ENCODE data around the gene C12orf57. TPM values are rescaled to one million over a fixed set of nuclear protein-coding genes. Genes with fewer than 3 reads are reported as not detected.

Gene C12orf57
- total and polyA plus RNA-seq, 10 of the 15 experiments (the other 5 are each of a cell fraction or from before 2014, with no cell fraction given), result 64.5 to 377 (median 211) TPM

DNA sequence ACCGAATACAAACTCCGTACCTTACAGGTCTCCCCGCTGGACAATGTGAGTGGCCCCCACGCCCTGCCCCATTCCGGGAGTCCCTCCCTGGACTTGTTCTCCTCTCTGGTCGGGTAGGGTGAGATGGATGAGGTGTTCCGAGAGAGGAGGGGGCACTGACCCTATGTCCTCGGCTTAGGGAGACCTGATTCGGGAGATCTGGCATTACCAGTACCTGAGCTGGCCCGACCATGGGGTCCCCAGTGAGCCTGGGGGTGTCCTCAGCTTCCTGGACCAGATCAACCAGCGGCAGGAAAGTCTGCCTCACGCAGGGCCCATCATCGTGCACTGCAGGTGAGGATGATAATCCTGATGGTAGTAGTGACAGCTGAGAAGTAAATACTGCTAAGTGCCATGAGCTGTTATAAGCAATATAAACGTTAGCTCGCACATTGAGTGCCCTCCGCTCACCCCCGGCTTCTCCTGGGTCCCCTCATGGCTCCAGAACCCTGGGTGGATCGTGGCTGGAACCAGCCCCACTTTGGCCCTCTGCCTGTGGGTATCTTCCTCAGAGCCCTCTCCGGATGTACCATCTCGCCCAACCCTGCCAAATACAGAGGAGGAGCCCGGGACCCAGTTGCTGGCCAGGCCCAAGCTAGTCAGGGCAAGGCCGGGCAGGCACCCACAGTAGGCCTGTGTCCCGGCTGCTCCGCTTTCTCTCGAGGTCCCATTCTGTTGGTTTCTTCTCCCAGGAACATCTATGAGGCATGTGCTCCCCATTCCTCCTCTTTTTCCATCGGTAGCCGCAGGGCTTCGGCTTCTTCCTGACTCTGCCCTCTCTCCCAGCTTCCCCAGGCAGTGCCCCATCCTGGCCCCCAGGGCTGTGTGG, 14.2 kb downstream of the C12orf57 start:
- H3K4me2 ChIP-seq (ENCODE audit: control insufficient read depth, insufficient read depth), result peak overlapping the region; percentile 99
- ChIA-PET POLR2A (interaction anchor here (1.1 to 13.5 kb wide), 4 partner anchors 13 to 59 kb away, joined by 3 to 524 read pairs (median 10); partner anchors contain the start of genes C12orf57, PTPN6 and RNU7-1), SMC1A (ENCODE audit: uncharacterized antibody, unreplicated experiment) (interaction anchor here (1.2 to 13.2 kb wide), 2 partner anchors 10 to 151 kb away, joined by 4 to 395 read pairs; partner anchors contain the start of genes C12orf57, C1RL, PTPN6 and RNU7-1), CTCF (interaction anchor here (1.0 to 13.2 kb wide), 9 partner anchors 10 to 152 kb away, joined by 3 to 645 read pairs (median 5); partner anchors contain the start of genes C12orf57, C1RL, PTPN6 and RNU7-1), RAD21 (ENCODE audit: unreplicated experiment) (interaction anchor here (0.8 to 13.5 kb wide), 6 partner anchors 11 to 85 kb away, joined by 3 to 426 read pairs (median 6); partner anchors contain the start of genes C12orf57, LPCAT3, RNU7-1 and SPSB2)
- no peaks in the 10 kb centered on the region for H4K20me1 ChIP-seq (ENCODE audit: control insufficient read depth, insufficient read depth)
- peak overlapping the region; percentile 99 for H3K27ac ChIP-seq (ENCODE audit: control insufficient read depth, insufficient read depth)
- peak overlapping the region; percentile 95 for H3K4me3 ChIP-seq
- in situ Hi-C loops (cut with MboI), result loop anchor here (25.0 kb wide), 1 partner anchor 1679 kb away; no protein-coding TSS in a partner anchor
- H3K9ac ChIP-seq (ENCODE audit: control insufficient read depth, insufficient read depth, low read length), result peak overlapping the region; percentile 91
- peaks cover 83% of the 10 kb centered on the region for H3K79me2 ChIP-seq (ENCODE audit: control insufficient read depth, insufficient read depth, low read length)
- H3K4me1 ChIP-seq (ENCODE audit: control insufficient read depth, insufficient read depth, low read length), result peaks cover 85% of the 10 kb centered on the region
- ATAC-seq (no peak), DNase-seq (ENCODE audit: low read depth, low spot score) (no peak), FAIRE-seq (no peak)
- H2AFZ ChIP-seq (ENCODE audit: control insufficient read depth, low read depth, low read length), result no peak overlapping the region
- BruUV-seq (replicated peaks), result no TSS peak
- intact Hi-C loops (cut with micrococcal nuclease; ENCODE audit: unreplicated experiment), result no loop called here
- H3K36me3 ChIP-seq (ENCODE audit: control insufficient read depth in 2 of 2, insufficient read depth in 2 of 2, low read length in 1 of 2), result peaks cover 11 to 33% of the 10 kb centered on the region in 2 experiments
- no peaks in the 10 kb centered on the region for H3K27me3 ChIP-seq (replicated peaks in 1 of 2; ENCODE audit: control insufficient read depth in 2 of 2, insufficient read depth in 2 of 2, low read length in 1 of 2)
- no peaks in the 10 kb centered on the region for H3K9me3 ChIP-seq (replicated peaks; ENCODE audit: control insufficient read depth, insufficient read depth, low read length)
- no peak for TF ChIP-seq RELB (IDR thresholded peaks at IDR 0.05; ENCODE audit: low read depth)
- TF ChIP-seq GATAD2B (conservative IDR thresholded peaks at IDR 0.05; ENCODE audit: low read depth), result 0 out of 2 replicates have a peak, but pooled peaks have one; percentile 28
- peak; percentile 44; the same call in 1 of the 2 replicates for TF ChIP-seq ZNF687 (IDR thresholded peaks at IDR 0.05)
- peak; percentile 32; the same call in 1 of the 2 replicates for TF ChIP-seq POLR2AphosphoS5 (IDR thresholded peaks at IDR 0.05; ENCODE audit: low read length)
- TF ChIP-seq SMAD1 (IDR thresholded peaks at IDR 0.05; ENCODE audit: low read depth, partially characterized antibody), result no peak
- TF ChIP-seq STAT1 (conservative IDR thresholded peaks at IDR 0.05), result 0 out of 2 replicates have a peak, but pooled peaks have one; percentile 26
- TF ChIP-seq ZBTB40 (IDR thresholded peaks at IDR 0.05; ENCODE audit: borderline replicate concordance), result 0 out of 2 replicates have a peak, but pooled peaks have one; percentile 10
- no peak for TF ChIP-seq CREB1 (IDR thresholded peaks at IDR 0.05; ENCODE audit: low read depth)
- 44% methylated on average over 28 of the region's 28 CpGs for WGBS (ENCODE audit: insufficient coverage, insufficient replicate concordance, low lambda C conversion rate, missing lambda C conversion rate)

Data from GM12878 (cell line).